ENCODE results near the gene ABCC1. TPM values are rescaled to one million over a fixed set of nuclear protein-coding genes. Genes with fewer than 3 reads are reported as not detected.
"Not testable (repeated sequence)": the region's sequence is repeated elsewhere in the genome, so short reads cannot be mapped to it uniquely, and the experiment has no call there.

ABCC1 gene
- total RNA-seq, 2 experiments from 2014 or later, result 40.3 to 41.0 TPM

GRCh38 chr16:16181748-16182147 is 232.3 kb downstream of the ABCC1 start:
- intact Hi-C loops (cut with micrococcal nuclease); H3K36me3 Mint-ChIP-seq (ENCODE audit: low read depth); DNase-seq; H3K9me3 Mint-ChIP-seq; H3K27me3 Mint-ChIP-seq (ENCODE audit: low read depth); H3K27ac Mint-ChIP-seq; H3K4me1 Mint-ChIP-seq (ENCODE audit: low read depth); H3K4me3 Mint-ChIP-seq: not testable (repeated sequence)
- CTCF ChIA-PET, result interaction anchor here (0.6 kb wide), 1 partner anchor 37 kb away, joined by 3 read pairs; no protein-coding TSS in a partner anchor

- no peaks in the 10 kb centered on the region for H3K27me3 Mint-ChIP-seq (ENCODE audit: low read depth)
- no peaks in the 10 kb centered on the region for H3K9me3 Mint-ChIP-seq
- H3K36me3 Mint-ChIP-seq (ENCODE audit: low read depth), result no peaks in the 10 kb centered on the region
- H3K4me3 Mint-ChIP-seq, result no peak overlapping the region
- no peak overlapping the region for H3K27ac Mint-ChIP-seq
- DNase-seq, result no peak
- CTCF ChIA-PET, result no interaction called here
- H3K4me1 Mint-ChIP-seq (ENCODE audit: low read depth), result no peaks in the 10 kb centered on the region
- intact Hi-C loops (cut with micrococcal nuclease), result no loop called here
These were observed 233.5 kb downstream of the ABCC1 start for GRCh38 chr16:16182918-16183317.

- intact Hi-C loops (cut with micrococcal nuclease), result no loop called here
- H3K36me3 Mint-ChIP-seq (ENCODE audit: low read depth), result no peaks in the 10 kb centered on the region
- no peaks in the 10 kb centered on the region for H3K27me3 Mint-ChIP-seq (ENCODE audit: low read depth)
- CTCF ChIA-PET, result no interaction called here
- no peaks in the 10 kb centered on the region for H3K4me1 Mint-ChIP-seq (ENCODE audit: low read depth)
- H3K4me3 Mint-ChIP-seq, result no peak overlapping the region
- no peak overlapping the region for H3K27ac Mint-ChIP-seq
- no peak for DNase-seq
- H3K9me3 Mint-ChIP-seq, result no peaks in the 10 kb centered on the region
These were observed 234.1 kb downstream of the ABCC1 start for GRCh38 chr16:16183562-16183961.

- CTCF ChIA-PET, result interaction anchor here (0.6 to 0.7 kb wide), 2 partner anchors 10 to 15 kb away, joined by 3 to 4 read pairs; no protein-coding TSS in a partner anchor
- Mint-ChIP-seq H3K27me3 (ENCODE audit: low read depth) (no peaks in the 10 kb centered on the region), H3K4me3 (no peak overlapping the region), H3K9me3 (no peaks in the 10 kb centered on the region), H3K36me3 (ENCODE audit: low read depth) (no peaks in the 10 kb centered on the region), H3K4me1 (ENCODE audit: low read depth) (no peaks in the 10 kb centered on the region), H3K27ac (no peak overlapping the region)
- no peak for DNase-seq
- intact Hi-C loops (cut with micrococcal nuclease), result no loop called here
These were observed 235.2 kb downstream of the ABCC1 start for GRCh38 chr16:16184594-16184993.

- no peak for DNase-seq
- no peaks in the 10 kb centered on the region for H3K36me3 Mint-ChIP-seq (ENCODE audit: low read depth)
- no peak overlapping the region for H3K27ac Mint-ChIP-seq
- no peak overlapping the region for H3K4me3 Mint-ChIP-seq
- H3K4me1 Mint-ChIP-seq (ENCODE audit: low read depth), result no peaks in the 10 kb centered on the region
- no peaks in the 10 kb centered on the region for H3K9me3 Mint-ChIP-seq
- intact Hi-C loops (cut with micrococcal nuclease), result no loop called here
- CTCF ChIA-PET, result no interaction called here
- no peaks in the 10 kb centered on the region for H3K27me3 Mint-ChIP-seq (ENCODE audit: low read depth)
These were observed 235.7 kb downstream of the ABCC1 start for GRCh38 chr16:16185095-16185494.

GRCh38 chr16:16186820-16187219 is 237.4 kb downstream of the ABCC1 start:
- intact Hi-C loops (cut with micrococcal nuclease), result no loop called here

GRCh38 chr16:16188827-16189226 is 239.4 kb downstream of the ABCC1 start:
- Mint-ChIP-seq H3K27ac (no peak overlapping the region), H3K9me3 (no peaks in the 10 kb centered on the region), H3K27me3 (ENCODE audit: low read depth) (peaks cover 2% of the 10 kb centered on the region), H3K4me1 (ENCODE audit: low read depth) (no peaks in the 10 kb centered on the region), H3K36me3 (ENCODE audit: low read depth) (no peaks in the 10 kb centered on the region), H3K4me3 (no peak overlapping the region)
- DNase-seq, result no peak
- intact Hi-C loops (cut with micrococcal nuclease), result no loop called here
- CTCF ChIA-PET, result no interaction called here

More at GRCh38 chr16:16186820-16187219, 237.4 kb downstream of the ABCC1 start:
- H3K36me3 Mint-ChIP-seq (ENCODE audit: low read depth), result no peaks in the 10 kb centered on the region
- H3K27ac Mint-ChIP-seq, result no peak overlapping the region
- no peaks in the 10 kb centered on the region for H3K4me1 Mint-ChIP-seq (ENCODE audit: low read depth)
- CTCF ChIA-PET, result interaction anchor here (0.6 to 1.0 kb wide), 3 partner anchors 13 to 17 kb away, joined by 3 to 4 read pairs (median 4); no protein-coding TSS in a partner anchor
- H3K4me3 Mint-ChIP-seq, result no peak overlapping the region
- DNase-seq, result no peak
- peaks cover 2% of the 10 kb centered on the region for H3K27me3 Mint-ChIP-seq (ENCODE audit: low read depth)
- no peaks in the 10 kb centered on the region for H3K9me3 Mint-ChIP-seq

- intact Hi-C loops (cut with micrococcal nuclease), result loop anchor here (10.0 kb wide), 1 partner anchor 765 kb away; no protein-coding TSS in a partner anchor
- H3K4me3 Mint-ChIP-seq, result no peak overlapping the region
- CTCF ChIA-PET, result no interaction called here
- H3K27ac Mint-ChIP-seq, result no peak overlapping the region
- no peaks in the 10 kb centered on the region for H3K9me3 Mint-ChIP-seq
- H3K36me3 Mint-ChIP-seq (ENCODE audit: low read depth), result no peaks in the 10 kb centered on the region
- no peak for DNase-seq
- no peaks in the 10 kb centered on the region for H3K4me1 Mint-ChIP-seq (ENCODE audit: low read depth)
- H3K27me3 Mint-ChIP-seq (ENCODE audit: low read depth), result peaks cover 2% of the 10 kb centered on the region
These were observed 240.4 kb downstream of the ABCC1 start for GRCh38 chr16:16189842-16190241.

GRCh38 chr16:16190546-16190945 is 241.1 kb downstream of the ABCC1 start:
- Mint-ChIP-seq H3K4me3 (no peak overlapping the region), H3K4me1 (ENCODE audit: low read depth) (no peaks in the 10 kb centered on the region), H3K36me3 (ENCODE audit: low read depth) (no peaks in the 10 kb centered on the region), H3K27me3 (ENCODE audit: low read depth) (peaks cover 2% of the 10 kb centered on the region), H3K27ac (no peak overlapping the region), H3K9me3 (no peaks in the 10 kb centered on the region)
- CTCF ChIA-PET, result interaction anchor here (1.1 kb wide), 1 partner anchor 13 kb away, joined by 3 read pairs; no protein-coding TSS in a partner anchor
- DNase-seq, result no peak
- intact Hi-C loops (cut with micrococcal nuclease), result loop anchor here (10.0 kb wide), 1 partner anchor 766 kb away; no protein-coding TSS in a partner anchor

- H3K36me3 Mint-ChIP-seq (ENCODE audit: low read depth); H3K27me3 Mint-ChIP-seq (ENCODE audit: low read depth); H3K4me1 Mint-ChIP-seq (ENCODE audit: low read depth); H3K4me3 Mint-ChIP-seq; H3K9me3 Mint-ChIP-seq; DNase-seq; H3K27ac Mint-ChIP-seq: not testable (repeated sequence)
- intact Hi-C loops (cut with micrococcal nuclease), result loop anchor here (10.0 kb wide), 1 partner anchor 766 kb away; no protein-coding TSS in a partner anchor
- CTCF ChIA-PET, result interaction anchor here (1.1 kb wide), 1 partner anchor 13 kb away, joined by 3 read pairs; no protein-coding TSS in a partner anchor
These were observed 241.6 kb downstream of the ABCC1 start for GRCh38 chr16:16190966-16191365.

- peaks cover 2% of the 10 kb centered on the region for H3K27me3 Mint-ChIP-seq (ENCODE audit: low read depth)
- no peaks in the 10 kb centered on the region for H3K4me1 Mint-ChIP-seq (ENCODE audit: low read depth)
- no peaks in the 10 kb centered on the region for H3K36me3 Mint-ChIP-seq (ENCODE audit: low read depth)
- H3K9me3 Mint-ChIP-seq, result no peaks in the 10 kb centered on the region
- DNase-seq, result no peak
- intact Hi-C loops (cut with micrococcal nuclease), result loop anchor here (10.0 kb wide), 1 partner anchor 767 kb away; no protein-coding TSS in a partner anchor
- no peak overlapping the region for H3K4me3 Mint-ChIP-seq
- H3K27ac Mint-ChIP-seq, result no peak overlapping the region
- CTCF ChIA-PET, result no interaction called here
These were observed 242.2 kb downstream of the ABCC1 start for GRCh38 chr16:16191493-16192167.

Measured in activated naive CD4-positive, alpha-beta T cell treated with anti-CD3 and anti-CD28 coated beads for 36 hours (primary cell).